A673 (cell line): ENCODE results near the gene PGGT1B. TPM values are rescaled to one million over a fixed set of nuclear protein-coding genes. Genes with fewer than 3 reads are reported as not detected.

ENCODE experiments used
- BruUV-seq: library from RNA; stranded (reverse); fragments of 400-500 nt; replicated peaks from 2 replicates; lab custom pipeline; 2021; lab: Mats Ljungman, UMichigan
- CTCF ChIA-PET: fragments of 300-600 bp; sonication (Branson Sonifier 250); formaldehyde crosslinking; loops from one replicate; lab custom pipeline; 2022; ENCODE audit warnings: antibody characterized with exemption; lab: Charles Lee
- POLR2A ChIA-PET: fragments of 300-600 bp; sonication (Branson Sonifier 250); formaldehyde crosslinking; loops from one replicate; lab custom pipeline; 2022; ENCODE audit warnings: antibody characterized with exemption; ENCODE audit not compliant: low non-redundant PET; lab: Charles Lee
- DNase-seq: peaks from one replicate; pipeline ENCODE4 v3.0.0-alpha.2; 2015; ENCODE audit warnings: low spot score
- H3K27ac ChIP-seq: fragments of 200-600 bp; sonication (generic); 2 replicates; pipeline ENCODE4 v1.5.1; 2016; ENCODE audit warnings: mixed run types, low read depth, mild to moderate bottlenecking, mixed read lengths, antibody characterized with exemption, low read length; ENCODE audit not compliant: poor library complexity, severe bottlenecking
- H3K27me3 ChIP-seq: fragments of 200-600 bp; sonication (generic); replicated peaks from 2 replicates; pipeline ENCODE4 v1.6.1; 2017; ENCODE audit warnings: mixed run types, low read depth, mild to moderate bottlenecking, mixed read lengths, antibody characterized with exemption, low read length; ENCODE audit not compliant: insufficient read depth, poor library complexity
- H3K36me3 ChIP-seq: fragments of 200-600 bp; sonication (generic); 2 replicates; pipeline ENCODE4 v1.6.1; 2016; ENCODE audit warnings: mixed run types, mild to moderate bottlenecking, mixed read lengths, antibody characterized with exemption, low read length; ENCODE audit not compliant: insufficient read depth, poor library complexity, severe bottlenecking
- H3K4me1 ChIP-seq: fragments of 200-600 bp; sonication (generic); 2 replicates; pipeline ENCODE4 v1.6.1; 2017; ENCODE audit warnings: mixed run types, mild to moderate bottlenecking, mixed read lengths, antibody characterized with exemption, low read length; ENCODE audit not compliant: insufficient read depth, poor library complexity, severe bottlenecking
- H3K4me3 ChIP-seq: fragments of 200-600 bp; sonication (generic); 2 replicates; pipeline ENCODE4 v1.5.1; 2016; ENCODE audit warnings: low read depth, mixed run types, mild to moderate bottlenecking, mixed read lengths, low read length; ENCODE audit not compliant: poor library complexity, severe bottlenecking
- H3K9me3 ChIP-seq: fragments of 200-600 bp; sonication (generic); 2 replicates; pipeline ENCODE4 v1.6.1; 2016; ENCODE audit warnings: mixed run types, low read depth, mild to moderate bottlenecking, mixed read lengths, antibody characterized with exemption, low read length; ENCODE audit not compliant: poor library complexity, severe bottlenecking
- CTCF ChIP-seq: fragments of 300-800, 200-600 bp; sonication (generic); conservative IDR thresholded peaks from 2 replicates; pipeline ENCODE4 v1.5.1; 2017; ENCODE audit warnings: low read depth, mild to moderate bottlenecking, antibody characterized with exemption, low read length, moderate library complexity, mixed read lengths
- EZH2 ChIP-seq: fragments of 200-600 bp; sonication (generic); IDR thresholded peaks from 2 replicates; pipeline ENCODE4 v1.6.1; 2017; ENCODE audit warnings: borderline replicate concordance, low read depth, mild to moderate bottlenecking, mixed read lengths, antibody characterized with exemption, low read length; ENCODE audit not compliant: poor library complexity, severe bottlenecking
- intact Hi-C: fragments of 100-400 bp; cut with micrococcal nuclease; formaldehyde crosslinking; loops from one replicate; pipeline ENCODE4 v1.10.0; 2022; ENCODE audit not compliant: unreplicated experiment
- total RNA-seq: library from RNA; stranded (reverse); gene quantifications from 2 replicates; pipeline ENCODE4 v1.2.3, GENCODE V29; 2021

PGGT1B gene
- total RNA-seq, 1 experiment from 2014 or later, result 43.0 TPM

GRCh38 chr5:115189866-115190265 is 72.8 kb downstream of the PGGT1B start:
- ChIA-PET POLR2A (no interaction called here), CTCF (no interaction called here)
- no peak for DNase-seq
- intact Hi-C loops, result no loop called here
- no peaks in the 10 kb centered on the region for H3K27me3 ChIP-seq
- H3K9me3 ChIP-seq, result no peaks in the 10 kb centered on the region
- BruUV-seq, result no TSS peak
- no peaks in the 10 kb centered on the region for H3K36me3 ChIP-seq
- TF ChIP-seq EZH2, result no peak
- no peak for TF ChIP-seq CTCF
- no peaks in the 10 kb centered on the region for H3K4me1 ChIP-seq
- H3K27ac ChIP-seq, result no peak overlapping the region
- no peak overlapping the region for H3K4me3 ChIP-seq

- Histone ChIP-seq H3K36me3 (no peaks in the 10 kb centered on the region), H3K27ac (no peak overlapping the region), H3K9me3 (no peaks in the 10 kb centered on the region), H3K27me3 (peaks cover 10% of the 10 kb centered on the region), H3K4me1 (no peaks in the 10 kb centered on the region), H3K4me3 (no peak overlapping the region)
- CTCF ChIA-PET, result interaction anchor here (0.5 kb wide), 1 partner anchor 173 kb away, joined by 3 read pairs; no protein-coding TSS in a partner anchor
- intact Hi-C loops, result no loop called here
- BruUV-seq, result no TSS peak
- TF ChIP-seq CTCF (no peak), EZH2 (no peak)
- no peak for DNase-seq
- POLR2A ChIA-PET, result no interaction called here
Measured at GRCh38 chr5:115186794-115187193, 75.9 kb downstream of the PGGT1B start.

GRCh38 chr5:115184770-115185169 is 77.9 kb downstream of the PGGT1B start:
- TF ChIP-seq CTCF, result no peak
- no peak for TF ChIP-seq EZH2
- no peaks in the 10 kb centered on the region for H3K36me3 ChIP-seq
- no peaks in the 10 kb centered on the region for H3K4me1 ChIP-seq
- H3K27me3 ChIP-seq, result peaks cover 23% of the 10 kb centered on the region
- H3K4me3 ChIP-seq, result no peak overlapping the region
- no TSS peak for BruUV-seq
- no peaks in the 10 kb centered on the region for H3K9me3 ChIP-seq
- no peak overlapping the region for H3K27ac ChIP-seq
- ChIA-PET POLR2A (no interaction called here), CTCF (no interaction called here)
- DNase-seq, result no peak
- intact Hi-C loops, result no loop called here
